Measurements from ENCODE around the gene SMIM13. TPM values are rescaled to one million over a fixed set of nuclear protein-coding genes. Genes with fewer than 3 reads are reported as not detected.

SMIM13 gene
- total and polyA plus RNA-seq, 8 donors, result 1.2 to 15.8 (median 3.0) TPM

DNA sequence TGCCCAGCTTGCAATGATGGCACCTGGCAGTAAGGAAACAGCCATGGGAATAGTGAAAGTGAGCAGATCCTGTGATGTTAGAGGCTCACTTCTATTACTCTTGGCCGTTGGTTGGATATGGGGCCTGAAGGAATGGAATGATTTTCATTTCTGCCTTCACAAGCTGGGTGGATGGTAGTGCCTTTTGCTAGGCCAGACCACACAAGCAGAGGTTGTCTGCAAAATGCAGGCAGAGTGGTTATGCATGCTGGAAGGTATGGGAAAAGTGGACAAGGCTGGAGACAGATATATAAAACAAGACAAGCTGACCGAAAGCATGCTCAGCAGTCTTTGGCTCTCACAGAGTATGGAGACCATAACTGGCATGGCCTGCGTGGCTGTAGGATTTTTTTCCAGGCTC lies 68.6 kb downstream of the SMIM13 start:
- no peaks in the 10 kb centered on the region for H3K9me3 ChIP-seq
- no peak overlapping the region for H3K27ac ChIP-seq
- H3K36me3 ChIP-seq, result no peaks in the 10 kb centered on the region
- DNase-seq, result no peak
- H3K4me1 ChIP-seq, result no peaks in the 10 kb centered on the region
- no peak overlapping the region for H3K4me3 ChIP-seq
- TF ChIP-seq EP300 (IDR thresholded peaks at IDR 0.05) (no peak), POLR2A (IDR thresholded peaks at IDR 0.05) (no peak), POLR2AphosphoS5 (IDR thresholded peaks at IDR 0.05) (no peak)
- TF ChIP-seq, protein P1, sequence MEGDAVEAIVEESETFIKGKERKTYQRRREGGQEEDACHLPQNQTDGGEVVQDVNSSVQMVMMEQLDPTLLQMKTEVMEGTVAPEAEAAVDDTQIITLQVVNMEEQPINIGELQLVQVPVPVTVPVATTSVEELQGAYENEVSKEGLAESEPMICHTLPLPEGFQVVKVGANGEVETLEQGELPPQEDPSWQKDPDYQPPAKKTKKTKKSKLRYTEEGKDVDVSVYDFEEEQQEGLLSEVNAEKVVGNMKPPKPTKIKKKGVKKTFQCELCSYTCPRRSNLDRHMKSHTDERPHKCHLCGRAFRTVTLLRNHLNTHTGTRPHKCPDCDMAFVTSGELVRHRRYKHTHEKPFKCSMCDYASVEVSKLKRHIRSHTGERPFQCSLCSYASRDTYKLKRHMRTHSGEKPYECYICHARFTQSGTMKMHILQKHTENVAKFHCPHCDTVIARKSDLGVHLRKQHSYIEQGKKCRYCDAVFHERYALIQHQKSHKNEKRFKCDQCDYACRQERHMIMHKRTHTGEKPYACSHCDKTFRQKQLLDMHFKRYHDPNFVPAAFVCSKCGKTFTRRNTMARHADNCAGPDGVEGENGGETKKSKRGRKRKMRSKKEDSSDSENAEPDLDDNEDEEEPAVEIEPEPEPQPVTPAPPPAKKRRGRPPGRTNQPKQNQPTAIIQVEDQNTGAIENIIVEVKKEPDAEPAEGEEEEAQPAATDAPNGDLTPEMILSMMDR (IDR thresholded peaks at IDR 0.05), result no peak
- no peaks in the 10 kb centered on the region for H3K27me3 ChIP-seq
- WGBS, 5 donors, result 87 to 97% (median 94%) methylated on average over 3 of the region's 3 CpGs
- intact Hi-C loops (cut with DNase I; ENCODE audit: low total_unique reads), result no loop called here

DNA sequence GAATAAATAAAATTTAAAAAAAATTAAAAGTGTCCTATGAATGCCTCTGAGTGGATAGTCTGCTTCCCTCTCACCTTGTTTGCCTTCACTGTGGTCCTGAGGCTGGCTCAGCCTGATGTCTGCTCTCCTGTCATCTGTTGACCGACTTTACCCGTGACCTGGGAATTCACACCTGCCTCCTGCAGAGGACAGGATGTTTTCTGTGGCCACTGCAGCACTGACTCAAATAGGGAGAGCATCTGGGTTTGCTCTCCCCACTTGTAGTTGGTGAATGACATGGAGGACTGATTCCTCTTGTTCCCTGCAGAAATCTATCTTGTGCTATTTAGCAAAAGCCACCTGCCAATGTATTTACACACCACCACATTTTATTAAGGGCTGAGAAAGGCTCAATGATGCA lies 70.3 kb downstream of the SMIM13 start:
- intact Hi-C loops (cut with DNase I; ENCODE audit: low total_unique reads), result no loop called here
- H3K4me1 ChIP-seq, result no peaks in the 10 kb centered on the region
- no peak overlapping the region for H3K4me3 ChIP-seq
- H3K9me3 ChIP-seq, result no peaks in the 10 kb centered on the region
- 71 to 93% (median 81%) methylated on average over 2 of the region's 2 CpGs for WGBS, 5 donors
- H3K36me3 ChIP-seq, result no peaks in the 10 kb centered on the region
- H3K27me3 ChIP-seq, result no peaks in the 10 kb centered on the region
- no peak for DNase-seq
- TF ChIP-seq POLR2AphosphoS5 (IDR thresholded peaks at IDR 0.05) (no peak), POLR2A (IDR thresholded peaks at IDR 0.05) (no peak), EP300 (IDR thresholded peaks at IDR 0.05) (no peak)
- TF ChIP-seq, protein P1 (IDR thresholded peaks at IDR 0.05), result no peak
- no peak overlapping the region for H3K27ac ChIP-seq

DNA sequence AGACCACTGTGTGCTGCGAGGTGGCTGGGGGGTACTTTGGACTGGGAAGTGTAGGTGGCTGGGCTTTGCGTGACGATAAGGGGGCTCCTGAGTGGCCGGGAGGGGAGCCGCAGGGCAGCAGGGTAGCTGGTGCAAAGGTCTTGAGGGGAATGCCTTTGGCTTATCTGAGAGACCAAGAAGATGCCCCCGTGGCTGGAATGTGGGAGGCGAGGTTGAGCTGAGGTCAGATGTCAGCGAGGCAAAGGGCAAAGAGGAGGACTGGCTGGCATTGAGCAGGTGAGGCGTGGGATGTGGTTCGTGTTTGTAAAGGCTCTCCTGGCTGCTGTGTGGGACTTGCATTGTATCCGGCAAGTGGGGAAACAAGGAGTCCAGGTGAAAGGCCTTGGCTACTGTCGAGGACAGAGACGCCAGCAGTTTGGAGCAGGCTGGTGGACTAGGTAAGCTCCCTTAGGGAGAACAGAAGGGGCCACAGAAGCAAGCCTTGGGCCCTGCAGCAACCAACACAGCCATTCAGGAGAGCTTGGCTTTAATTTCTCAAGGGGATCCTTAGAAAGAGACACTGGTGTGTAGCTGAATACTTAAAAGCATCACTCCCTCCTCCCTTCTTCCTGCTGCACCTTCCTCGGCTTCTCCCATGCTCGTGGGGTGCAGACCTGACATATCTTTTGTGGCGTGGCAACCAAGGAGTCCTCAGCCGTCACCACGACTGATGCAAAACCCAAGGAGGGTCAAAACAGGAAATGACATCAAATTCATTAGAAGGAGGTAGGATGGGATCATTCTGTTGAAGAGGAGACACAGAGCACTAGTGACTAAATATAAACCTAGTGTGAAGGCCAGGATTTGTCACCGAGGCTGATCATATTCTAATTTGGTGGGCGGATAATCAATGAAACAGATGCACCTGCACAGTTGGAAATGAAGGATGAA lies 71.3 kb downstream of the SMIM13 start:
- WGBS, 5 donors, result 76 to 79% (median 77%) methylated on average over 20 of the region's 20 CpGs
- DNase-seq, result no peak
- Histone ChIP-seq H3K9me3 (no peaks in the 10 kb centered on the region), H3K4me3 (no peak overlapping the region), H3K4me1 (no peaks in the 10 kb centered on the region), H3K36me3 (no peaks in the 10 kb centered on the region), H3K27ac (no peak overlapping the region), H3K27me3 (no peaks in the 10 kb centered on the region)
- intact Hi-C loops (cut with DNase I; ENCODE audit: low total_unique reads), result no loop called here
- TF ChIP-seq POLR2A (IDR thresholded peaks at IDR 0.05) (no peak), POLR2AphosphoS5 (IDR thresholded peaks at IDR 0.05) (no peak), EP300 (IDR thresholded peaks at IDR 0.05) (no peak)
- TF ChIP-seq, protein P1 (IDR thresholded peaks at IDR 0.05), result no peak

DNA sequence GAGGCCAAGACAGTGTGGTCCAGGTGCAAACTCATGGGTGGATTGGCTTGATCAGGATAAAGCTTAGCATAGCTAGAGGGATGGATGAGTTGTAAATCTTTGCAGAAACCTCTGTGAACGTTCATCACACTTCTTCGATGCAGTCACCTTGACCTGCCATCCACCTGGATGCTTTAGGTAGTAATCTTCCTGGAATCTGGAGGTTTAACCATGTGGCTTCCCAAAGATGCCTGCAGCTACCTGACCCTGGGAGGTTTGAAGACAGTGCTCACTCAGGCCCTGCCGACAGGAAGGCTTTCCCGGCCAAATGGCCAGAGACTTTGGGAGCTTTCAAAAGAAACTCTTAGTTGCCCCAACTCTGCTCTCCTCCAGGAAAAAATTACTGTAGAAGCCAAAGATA lies 73.3 kb downstream of the SMIM13 start:
- no peak for DNase-seq
- H3K36me3 ChIP-seq, result no peaks in the 10 kb centered on the region
- H3K27ac ChIP-seq, result no peak overlapping the region
- WGBS, 5 donors, result 43 to 89% (median 43%) methylated on average over 4 of the region's 4 CpGs
- no peaks in the 10 kb centered on the region for H3K27me3 ChIP-seq
- no peaks in the 10 kb centered on the region for H3K9me3 ChIP-seq
- H3K4me3 ChIP-seq, result no peak overlapping the region
- H3K4me1 ChIP-seq, result no peaks in the 10 kb centered on the region
- intact Hi-C loops (cut with DNase I; ENCODE audit: low total_unique reads), result no loop called here
- TF ChIP-seq, protein P1 (IDR thresholded peaks at IDR 0.05), result no peak
- no peak for TF ChIP-seq EP300 (IDR thresholded peaks at IDR 0.05)
